Measurements from ENCODE around the gene ZBTB44.

GRCh38 chr11:130304651-130305050, 10.1 kb downstream of the ZBTB44 start:
- TF ChIP-seq EZH2 (IDR thresholded peaks at IDR 0.05; ENCODE audit: low read depth) (no peak), CTCF (conservative IDR thresholded peaks at IDR 0.05) (no peak)

Measured in PC-9 (cell line).